ENCODE measurements around the gene SCARF2.
"Not testable (repeated sequence)": the region's sequence is repeated elsewhere in the genome, so short reads cannot be mapped to it uniquely, and the experiment has no call there.

SCARF2 gene, protein sequence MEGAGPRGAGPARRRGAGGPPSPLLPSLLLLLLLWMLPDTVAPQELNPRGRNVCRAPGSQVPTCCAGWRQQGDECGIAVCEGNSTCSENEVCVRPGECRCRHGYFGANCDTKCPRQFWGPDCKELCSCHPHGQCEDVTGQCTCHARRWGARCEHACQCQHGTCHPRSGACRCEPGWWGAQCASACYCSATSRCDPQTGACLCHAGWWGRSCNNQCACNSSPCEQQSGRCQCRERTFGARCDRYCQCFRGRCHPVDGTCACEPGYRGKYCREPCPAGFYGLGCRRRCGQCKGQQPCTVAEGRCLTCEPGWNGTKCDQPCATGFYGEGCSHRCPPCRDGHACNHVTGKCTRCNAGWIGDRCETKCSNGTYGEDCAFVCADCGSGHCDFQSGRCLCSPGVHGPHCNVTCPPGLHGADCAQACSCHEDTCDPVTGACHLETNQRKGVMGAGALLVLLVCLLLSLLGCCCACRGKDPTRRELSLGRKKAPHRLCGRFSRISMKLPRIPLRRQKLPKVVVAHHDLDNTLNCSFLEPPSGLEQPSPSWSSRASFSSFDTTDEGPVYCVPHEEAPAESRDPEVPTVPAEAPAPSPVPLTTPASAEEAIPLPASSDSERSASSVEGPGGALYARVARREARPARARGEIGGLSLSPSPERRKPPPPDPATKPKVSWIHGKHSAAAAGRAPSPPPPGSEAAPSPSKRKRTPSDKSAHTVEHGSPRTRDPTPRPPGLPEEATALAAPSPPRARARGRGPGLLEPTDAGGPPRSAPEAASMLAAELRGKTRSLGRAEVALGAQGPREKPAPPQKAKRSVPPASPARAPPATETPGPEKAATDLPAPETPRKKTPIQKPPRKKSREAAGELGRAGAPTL

GRCh38 chr22:20437613-20438426 lies at the start of gene SCARF2:
SCARF2 (minus strand) TSS chr22:20437825; CDS start chr22:20437754, 71 bp downstream.
- no peak for DNase-seq (ENCODE audit: low read depth in 2 of 2)

- DNase-seq (ENCODE audit: low read depth in 2 of 2): no peak
Observed at GRCh38 chr22:20486229-20486628, 48.6 kb upstream of the SCARF2 start.

GRCh38 chr22:20484948-20485683 lies 47.5 kb upstream of the SCARF2 start:
- DNase-seq (ENCODE audit: low read depth in 2 of 2): no peak

DNA sequence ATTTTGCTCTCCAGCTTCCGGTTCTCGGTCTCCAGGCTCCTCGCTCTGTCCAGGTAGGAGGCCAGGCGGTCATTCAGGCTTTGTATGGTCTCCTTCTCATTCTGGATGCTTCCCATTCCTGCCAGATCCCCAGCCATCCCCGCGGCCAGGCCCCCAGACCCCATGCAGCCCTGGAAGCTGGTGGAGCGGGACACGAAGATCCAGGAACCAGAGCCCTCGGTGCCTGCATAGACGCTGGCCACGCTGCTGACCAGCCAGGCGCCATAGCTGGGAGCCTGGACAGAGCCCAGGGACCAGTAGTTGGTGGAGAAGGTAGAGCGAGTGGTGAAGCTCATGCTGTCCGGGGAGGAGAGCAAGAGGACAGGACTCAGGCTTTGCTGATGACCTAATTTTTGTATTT lies 46.1 kb upstream of the SCARF2 start:
- no peak for DNase-seq (ENCODE audit: low read depth in 2 of 2)

- DNase-seq (ENCODE audit: low read depth in 2 of 2): not testable (repeated sequence)
Observed at GRCh38 chr22:20483143-20483506, 45.5 kb upstream of the SCARF2 start.

DNA sequence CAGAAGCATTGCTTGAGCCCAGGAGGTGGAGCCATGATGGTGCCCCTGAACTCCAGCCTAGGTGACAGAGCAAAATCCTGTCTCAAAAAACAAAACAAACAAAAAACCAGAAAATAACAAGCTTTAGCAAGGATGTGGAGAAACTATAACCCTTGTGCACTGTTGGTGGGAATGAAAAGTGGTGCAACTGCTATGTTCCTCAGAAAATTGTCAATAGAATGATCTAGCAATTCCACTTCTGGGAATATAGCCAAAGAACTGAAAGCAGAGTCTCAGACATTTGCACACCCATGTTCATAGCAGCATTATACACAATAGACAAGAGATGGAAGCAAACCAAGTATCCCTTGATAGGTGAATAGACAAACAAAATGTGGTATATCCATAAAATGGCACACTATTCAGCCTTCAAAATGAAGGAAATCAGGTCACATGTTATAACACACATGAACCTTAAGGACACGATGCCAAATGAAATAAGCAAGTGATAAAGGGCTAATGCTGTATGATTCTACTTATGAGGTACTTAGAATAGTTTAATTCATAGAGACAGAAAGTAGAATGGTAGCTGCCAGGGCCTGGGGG lies 42.1 kb upstream of the SCARF2 start:
- DNase-seq (ENCODE audit: low read depth in 2 of 2): no peak

- not testable (repeated sequence) for DNase-seq (ENCODE audit: low read depth in 2 of 2)
Observed at GRCh38 chr22:20478059-20478458, 40.4 kb upstream of the SCARF2 start.

DNA sequence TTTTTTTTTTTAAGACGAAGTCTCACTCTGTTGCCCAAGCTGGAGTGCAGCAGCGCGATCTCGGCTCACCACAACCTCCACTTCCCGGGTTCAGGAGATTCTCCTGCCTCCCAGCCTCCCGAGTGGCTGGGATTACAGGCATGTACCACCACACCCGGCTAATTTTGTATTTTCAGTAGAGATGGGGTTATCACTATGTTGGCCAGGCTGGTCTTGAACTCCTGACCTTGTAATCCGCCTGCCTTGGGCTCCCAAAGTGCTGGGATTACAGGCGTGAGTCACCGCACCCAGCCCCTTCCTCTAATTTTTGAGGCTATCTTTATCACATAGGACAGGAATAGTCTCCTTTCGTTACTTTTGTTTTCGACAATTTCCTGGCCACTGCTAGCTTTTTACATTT lies 37.9 kb upstream of the SCARF2 start:
- DNase-seq (ENCODE audit: low read depth in 2 of 2): not testable (repeated sequence)

- no peak for DNase-seq (ENCODE audit: low read depth in 2 of 2)
Observed at GRCh38 chr22:20475115-20475436, 37.5 kb upstream of the SCARF2 start.

GRCh38 chr22:20472629-20473442 lies 35.2 kb upstream of the SCARF2 start:
- DNase-seq (ENCODE audit: low read depth in 2 of 2): no peak

- DNase-seq (ENCODE audit: low read depth in 2 of 2): no peak
Observed at GRCh38 chr22:20471126-20471833, 33.7 kb upstream of the SCARF2 start.

- not testable (repeated sequence) for DNase-seq (ENCODE audit: low read depth in 2 of 2)
Observed at GRCh38 chr22:20470525-20470924, 32.9 kb upstream of the SCARF2 start.

- DNase-seq (ENCODE audit: low read depth in 2 of 2): no peak
Observed at GRCh38 chr22:20469110-20469868, 31.7 kb upstream of the SCARF2 start.

DNA sequence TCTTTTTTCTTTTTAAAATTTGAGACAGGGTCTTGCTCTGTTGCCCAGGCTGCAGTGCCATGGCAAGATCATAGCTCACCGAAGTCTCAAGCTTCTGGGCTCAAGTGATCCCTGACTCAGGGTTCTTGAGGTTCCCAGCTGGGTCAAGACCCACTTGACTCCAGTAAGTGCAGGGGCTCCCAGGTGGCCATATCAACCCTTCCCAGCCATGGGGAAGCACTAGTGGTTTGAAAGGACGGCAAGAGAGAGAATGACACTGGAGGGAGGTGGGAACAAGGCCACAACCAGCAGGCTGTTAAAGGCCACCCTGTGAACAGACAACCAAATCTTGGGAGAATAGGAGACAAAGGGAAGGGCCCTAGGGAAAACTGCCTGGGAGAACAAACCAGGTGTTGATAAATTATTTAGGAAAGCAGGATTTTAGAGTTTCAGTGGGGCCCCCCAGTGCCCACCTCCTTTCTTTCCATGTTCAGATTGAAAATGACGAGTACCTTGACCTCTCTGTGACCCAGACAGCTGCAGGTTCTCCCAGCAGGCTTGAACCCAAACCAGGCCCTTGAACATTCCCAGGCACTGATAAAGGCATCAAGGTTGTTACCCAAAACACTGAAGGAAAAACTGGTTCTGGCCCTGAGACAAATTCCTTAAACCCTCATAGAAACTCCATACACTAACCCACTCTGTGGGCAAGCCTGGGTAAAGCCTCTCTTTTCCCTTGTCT lies 29.2 kb upstream of the SCARF2 start:
- DNase-seq (ENCODE audit: low read depth in 2 of 2): no peak

GRCh38 chr22:20465759-20466077 lies 28.1 kb upstream of the SCARF2 start:
- no peak for DNase-seq (ENCODE audit: low read depth in 2 of 2)

DNA sequence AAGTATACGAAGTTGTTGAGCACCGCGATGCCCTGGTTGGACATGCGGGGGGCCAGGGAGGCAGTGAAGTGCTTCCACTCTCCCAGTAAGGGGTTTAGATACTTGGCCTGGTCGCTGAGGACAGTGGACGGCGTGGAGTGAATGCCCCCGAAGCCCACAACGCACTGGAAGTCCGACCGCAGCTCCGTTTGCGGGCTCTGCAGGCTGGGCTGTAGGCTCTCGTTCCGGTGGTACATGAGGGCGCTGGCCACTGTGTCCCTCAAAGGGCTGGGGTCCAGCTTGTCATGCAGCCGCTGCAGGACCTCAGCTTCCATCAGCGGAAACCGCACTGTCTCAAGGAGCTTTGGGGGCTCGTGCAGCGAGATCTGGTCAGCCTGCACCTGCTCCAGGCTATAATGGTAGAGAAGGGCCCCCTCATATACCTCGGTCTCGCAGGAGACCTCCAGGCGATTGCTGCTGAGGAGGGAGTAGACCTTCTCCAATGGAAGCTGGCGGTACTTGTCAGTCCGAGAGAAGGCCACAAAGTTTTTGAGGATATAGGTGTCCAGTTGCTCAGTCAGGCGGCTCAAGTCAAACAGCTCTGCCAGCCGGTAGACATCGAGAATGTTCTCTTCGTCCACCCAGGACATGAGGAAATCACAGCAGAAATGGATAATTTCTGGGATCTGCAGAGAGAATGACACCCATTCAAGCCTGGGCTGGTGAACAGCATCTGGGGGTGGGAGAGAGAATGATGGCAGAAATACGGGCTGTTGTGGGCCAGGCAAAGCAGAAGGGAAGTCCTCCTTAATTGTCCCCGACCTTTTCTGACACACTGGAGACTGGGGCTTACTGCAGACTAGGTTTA lies 27.5 kb upstream of the SCARF2 start:
- DNase-seq (ENCODE audit: low read depth in 2 of 2): no peak

GRCh38 chr22:20464096-20464614 lies 26.5 kb upstream of the SCARF2 start:
- DNase-seq (ENCODE audit: low read depth in 2 of 2): peak; percentile 15 to 16
